ENCODE data around the gene CLCC1. TPM values are rescaled to one million over a fixed set of nuclear protein-coding genes. Genes with fewer than 3 reads are reported as not detected.
"Not testable (repeated sequence)": the region's sequence is repeated elsewhere in the genome, so short reads cannot be mapped to it uniquely, and the experiment has no call there.

Gene CLCC1
- total RNA-seq = 10 to 100 TPM; 29.5 to 31.8 (median 29.7) TPM

- Histone ChIP-seq H3K27me3 (no peaks in the 10 kb centered on the region), H3K4me1 (no peaks in the 10 kb centered on the region), H3K4me3 (peak within 1 kb of the TSS; percentile 71 to 94 (median 86)), H3K27ac (peak within 1 kb of the TSS; percentile 99), H3K36me3 (no peaks in the 10 kb centered on the region), H3K9me3 (no peaks in the 10 kb centered on the region)
- intact Hi-C loops (cut with DNase I; ENCODE audit: low total_unique reads) = loop anchor here (10.0 kb wide), 1 partner anchor 152 kb away; the partner anchor contains the start of gene ELAPOR1
- DNase-seq (ENCODE audit: low spot score in 2 of 2) = peak; percentile 91 to 92
- TF ChIP-seq POLR2AphosphoS5 (IDR thresholded peaks at IDR 0.05) (peak in 2 of 3 donors; percentile 75 to 91), CTCF (IDR thresholded peaks at IDR 0.05) (no peak), POLR2A (IDR thresholded peaks at IDR 0.05) (peak; percentile 68)
Observed at GRCh38 chr1:108963052-108963686, at the start of gene CLCC1. TSS of gene CLCC1 (minus strand) at chr1:108963484. CDS start at chr1:108950437, 13,047 bp downstream.

GRCh38 chr1:109011335-109011734 is 48.1 kb upstream of the CLCC1 start:
- H3K4me1 ChIP-seq = no peaks in the 10 kb centered on the region
- no peaks in the 10 kb centered on the region for H3K9me3 ChIP-seq
- no peaks in the 10 kb centered on the region for H3K27me3 ChIP-seq
- H3K36me3 ChIP-seq = no peaks in the 10 kb centered on the region
- H3K4me3 ChIP-seq = no peak overlapping the region
- intact Hi-C loops (cut with DNase I; ENCODE audit: low total_unique reads) = no loop called here
- DNase-seq (ENCODE audit: low spot score in 2 of 2) = no peak
- TF ChIP-seq POLR2A (IDR thresholded peaks at IDR 0.05) (no peak), POLR2AphosphoS5 (IDR thresholded peaks at IDR 0.05) (no peak), CTCF (IDR thresholded peaks at IDR 0.05) (no peak)
- no peak overlapping the region for H3K27ac ChIP-seq

- H3K27me3 ChIP-seq; H3K4me1 ChIP-seq; H3K27ac ChIP-seq; H3K9me3 ChIP-seq; intact Hi-C loops (cut with DNase I; ENCODE audit: low total_unique reads); DNase-seq (ENCODE audit: low spot score in 2 of 2); H3K36me3 ChIP-seq; H3K4me3 ChIP-seq: not testable (repeated sequence)
Observed at GRCh38 chr1:108996622-108997021, 33.3 kb upstream of the CLCC1 start.

- Histone ChIP-seq H3K27me3 (no peaks in the 10 kb centered on the region), H3K27ac (no peak overlapping the region), H3K9me3 (no peaks in the 10 kb centered on the region), H3K36me3 (peaks cover 4% of the 10 kb centered on the region), H3K4me3 (no peak overlapping the region), H3K4me1 (no peaks in the 10 kb centered on the region)
- intact Hi-C loops (cut with DNase I; ENCODE audit: low total_unique reads) = no loop called here
- DNase-seq (ENCODE audit: low spot score in 2 of 2) = no peak
- TF ChIP-seq POLR2AphosphoS5 (IDR thresholded peaks at IDR 0.05) (no peak), POLR2A (IDR thresholded peaks at IDR 0.05) (no peak), CTCF (IDR thresholded peaks at IDR 0.05) (no peak)
Observed at GRCh38 chr1:108983114-108983513, 19.8 kb upstream of the CLCC1 start.

- TF ChIP-seq CTCF (IDR thresholded peaks at IDR 0.05) (no peak), POLR2A (IDR thresholded peaks at IDR 0.05) (no peak), POLR2AphosphoS5 (IDR thresholded peaks at IDR 0.05) (no peak)
- Histone ChIP-seq H3K9me3 (no peaks in the 10 kb centered on the region), H3K27me3 (no peaks in the 10 kb centered on the region), H3K4me3 (no peak overlapping the region), H3K4me1 (no peaks in the 10 kb centered on the region), H3K27ac (no peak overlapping the region), H3K36me3 (peaks cover 4% of the 10 kb centered on the region)
- intact Hi-C loops (cut with DNase I; ENCODE audit: low total_unique reads) = no loop called here
- no peak for DNase-seq (ENCODE audit: low spot score in 2 of 2)
Observed at GRCh38 chr1:108976658-108977057, 13.4 kb upstream of the CLCC1 start.
